H1 (cell line): Measurements from ENCODE around the gene UCMA. TPM values are rescaled to one million over a fixed set of nuclear protein-coding genes. Genes with fewer than 3 reads are reported as not detected.

Experiments
- CTCF ChIA-PET: fragments of 300-600 bp; sonication (Branson Sonifier 250); formaldehyde crosslinking; loops from one replicate; lab custom pipeline; 2021; ENCODE audit not compliant: partially characterized antibody; lab: Charles Lee
- POLR2A ChIA-PET: fragments of 300-600 bp; sonication (Branson Sonifier 250); formaldehyde crosslinking; loops from one replicate; lab custom pipeline; 2021; ENCODE audit warnings: inconsistent platforms; ENCODE audit not compliant: partially characterized antibody; lab: Charles Lee
- DNase-seq, 2 experiments: peaks; one replicate each; pipeline versions ENCODE4 v3.0.0 to v3.0.0-alpha.2; 2010 to 2022; ENCODE audit warnings: low spot score in 2 of 2, low read depth in 1 of 2, mixed read lengths in 1 of 2
- FAIRE-seq: peaks from 2 replicates; lab custom pipeline; 2011; peaks lifted over from hg19 to GRCh38; lab: Jason Lieb, UNC
- H2AFZ ChIP-seq: 2 replicates; pipeline ENCODE4 v1.8.1; 2012; ENCODE audit warnings: low read length, inconsistent platforms
- H2AK5ac ChIP-seq: 2 replicates; pipeline ENCODE4 v1.6.1; 2013; ENCODE audit warnings: low read depth, low read length
- H2BK120ac ChIP-seq: replicated peaks from 2 replicates; pipeline ENCODE3; 2013; ENCODE audit warnings: low read depth, low read length, inconsistent platforms
- H2BK12ac ChIP-seq: 2 replicates; pipeline ENCODE4 v1.6.1; 2013; ENCODE audit warnings: low read depth, low read length
- H2BK15ac ChIP-seq: 2 replicates; pipeline ENCODE4 v1.6.1; 2013; ENCODE audit warnings: low read length
- H2BK20ac ChIP-seq: 2 replicates; pipeline ENCODE4 v1.6.1; 2013; ENCODE audit warnings: low read length
- H2BK5ac ChIP-seq: 2 replicates; pipeline ENCODE4 v1.6.1; 2013; ENCODE audit warnings: low read depth, low read length
- H3K14ac ChIP-seq: 2 replicates; pipeline ENCODE4 v1.6.1; 2013; ENCODE audit warnings: inconsistent platforms; ENCODE audit not compliant: insufficient read length
- H3K18ac ChIP-seq: 2 replicates; pipeline ENCODE4 v1.6.1; 2013; ENCODE audit warnings: low read length; ENCODE audit errors: extremely low read depth
- H3K23ac ChIP-seq: 2 replicates; pipeline ENCODE4 v1.6.1; 2013; ENCODE audit warnings: inconsistent platforms; ENCODE audit not compliant: insufficient read length
- H3K23me2 ChIP-seq: 2 replicates; pipeline ENCODE4 v1.6.1; 2013; ENCODE audit warnings: low read depth, low read length
- H3K27ac ChIP-seq: 2 replicates; pipeline ENCODE4 v1.6.1; 2011; ENCODE audit warnings: low read depth, low read length, inconsistent platforms
- H3K27me3 ChIP-seq, 4 experiments: replicated peaks in 1 of 4; 1 replicate in 1 of 4; 2 replicates in 3 of 4; pipeline versions ENCODE4 v1.6.1 to v1.8.1; 2011 to 2013; ENCODE audit warnings: low read length in 3 of 4, mild to moderate bottlenecking in 3 of 4, inconsistent platforms in 2 of 4, mixed read lengths in 2 of 4, moderate library complexity in 1 of 4; ENCODE audit not compliant: control insufficient read depth in 3 of 4, insufficient read depth in 3 of 4; ENCODE audit errors: extremely low read depth in 1 of 4
- H3K36me3 ChIP-seq, 4 experiments: 2 replicates each; pipeline versions ENCODE4 v1.6.1 to v1.8.1; 2011 to 2013; ENCODE audit warnings: mild to moderate bottlenecking in 4 of 4, low read length in 3 of 4, moderate library complexity in 2 of 4, control low read depth in 1 of 4, inconsistent platforms in 1 of 4; ENCODE audit not compliant: insufficient read depth in 4 of 4, control insufficient read depth in 2 of 4
- H3K4ac ChIP-seq: replicated peaks from 2 replicates; pipeline ENCODE3; 2013; ENCODE audit warnings: low read length, low read depth, mixed read lengths, inconsistent platforms; ENCODE audit not compliant: insufficient read length
- H3K4me1 ChIP-seq, 4 experiments: replicated peaks in 1 of 4; 1 replicate in 1 of 4; 2 replicates in 3 of 4; pipeline versions ENCODE4 v1.6.1 to v1.8.1; 2011 to 2013; ENCODE audit warnings: low read length in 3 of 4, inconsistent platforms in 2 of 4, mixed read lengths in 1 of 4; ENCODE audit not compliant: insufficient read depth in 4 of 4, control insufficient read depth in 3 of 4
- H3K4me2 ChIP-seq, 2 experiments: 2 replicates each; pipeline versions ENCODE4 v1.6.1 to v1.8.1; 2011 to 2013; ENCODE audit warnings: low read depth in 2 of 2, low read length in 2 of 2, control low read depth in 1 of 2, inconsistent platforms in 1 of 2, mild to moderate bottlenecking in 1 of 2; ENCODE audit not compliant: insufficient read depth in 1 of 2
- H3K4me3 ChIP-seq, 4 experiments: fragments of 200-600, 300-600 bp in 1 of 4; sonication (generic), shearing (Covaris generic), sonication (Bioruptor Twin) in 1 of 4; 2 replicates each; pipeline versions ENCODE4 v1.5.1 to v1.8.1; 2011 to 2016; ENCODE audit warnings: low read length in 4 of 4, low read depth in 3 of 4, control low read depth in 2 of 4, inconsistent platforms in 2 of 4, mild to moderate bottlenecking in 2 of 4, mixed read lengths in 1 of 4, moderate library complexity in 1 of 4; ENCODE audit not compliant: insufficient read depth in 2 of 4; ENCODE audit errors: extremely low read depth in 1 of 4
- H3K56ac ChIP-seq: replicated peaks from 2 replicates; pipeline ENCODE3; 2013; ENCODE audit warnings: low read depth, mild to moderate bottlenecking, mixed read lengths, low read length, inconsistent platforms; ENCODE audit not compliant: insufficient read length
- H3K79me1 ChIP-seq: 2 replicates; pipeline ENCODE4 v1.6.1; 2013; ENCODE audit warnings: low read depth, low read length, control low read depth
- H3K79me2 ChIP-seq, 2 experiments: 2 replicates each; pipeline versions ENCODE4 v1.6.1 to v1.8.1; 2012 to 2013; ENCODE audit warnings: low read length in 2 of 2, mild to moderate bottlenecking in 2 of 2, inconsistent platforms in 1 of 2; ENCODE audit not compliant: insufficient read depth in 2 of 2, control insufficient read depth in 1 of 2
- H3K9ac ChIP-seq, 4 experiments: replicated peaks in 1 of 4; 1 replicate in 1 of 4; 2 replicates in 3 of 4; pipeline versions ENCODE4 v1.6.1 to v1.8.1; 2011 to 2013; ENCODE audit warnings: low read depth in 3 of 4, low read length in 3 of 4, control low read depth in 2 of 4, mild to moderate bottlenecking in 2 of 4, moderate library complexity in 2 of 4, inconsistent platforms in 1 of 4; ENCODE audit errors: extremely low read depth in 1 of 4
- H3K9me3 ChIP-seq, 2 experiments: 2 replicates each; pipeline versions ENCODE4 v1.6.1 to v1.8.1; 2012 to 2013; ENCODE audit warnings: mild to moderate bottlenecking in 2 of 2, moderate library complexity in 2 of 2, control low read depth in 1 of 2, inconsistent platforms in 1 of 2, low read depth in 1 of 2, low read length in 1 of 2, mixed read lengths in 1 of 2; ENCODE audit not compliant: insufficient read depth in 2 of 2
- H4K20me1 ChIP-seq, 2 experiments: replicated peaks in 1 of 2; 2 replicates each; pipeline versions ENCODE3 to v1.8.1; 2011 to 2013; ENCODE audit warnings: inconsistent platforms in 2 of 2, low read length in 2 of 2, mild to moderate bottlenecking in 1 of 2; ENCODE audit not compliant: insufficient read depth in 2 of 2, control insufficient read depth in 1 of 2
- H4K5ac ChIP-seq: 2 replicates; pipeline ENCODE4 v1.6.1; 2013; ENCODE audit warnings: low read length, low read depth, mixed read lengths, inconsistent platforms; ENCODE audit not compliant: insufficient read length
- H4K8ac ChIP-seq: 2 replicates; pipeline ENCODE4 v1.8.0; 2013; ENCODE audit warnings: mild to moderate bottlenecking, moderate library complexity, low read length, inconsistent platforms; ENCODE audit not compliant: insufficient read depth; ENCODE audit errors: extremely low read depth
- H4K91ac ChIP-seq: replicated peaks from 2 replicates; pipeline ENCODE3; 2013; ENCODE audit warnings: low read length, mixed read lengths, inconsistent platforms; ENCODE audit not compliant: insufficient read length
- JUND ChIP-seq: IDR thresholded peaks from 2 replicates; pipeline ENCODE4 v1.6.1; 2011; ENCODE audit warnings: mild to moderate bottlenecking, improper control_type of control experiment, low read length
- NRF1 ChIP-seq: IDR thresholded peaks from 2 replicates; pipeline ENCODE4 v1.6.1; 2011; ENCODE audit warnings: mild to moderate bottlenecking, low read depth, low read length, improper control_type of control experiment
- SAP30 ChIP-seq: fragments of 300-600 bp; sonication (generic); IDR thresholded peaks from 2 replicates; pipeline ENCODE4 v1.7.1; 2012; ENCODE audit warnings: low read length, moderate library complexity, mild to moderate bottlenecking, inconsistent platforms; ENCODE audit not compliant: insufficient read depth, insufficient replicate concordance
- WGBS, 2 experiments: shearing (Covaris generic) in 1 of 2; methylation state at CpG; one replicate each; pipeline versions ENCODE4 v1.1.6 to v1.1.7; 2013 to 2015; ENCODE audit warnings: low lambda C conversion rate in 2 of 2, mixed read lengths in 2 of 2, inconsistent platforms in 1 of 2, low coverage in 1 of 2, missing lambda C conversion rate in 1 of 2; ENCODE audit not compliant: insufficient replicate concordance in 2 of 2, insufficient coverage in 1 of 2, insufficient read length in 1 of 2; ENCODE audit errors: extremely low coverage in 1 of 2, missing lambda C conversion rate in 1 of 2; 5-methylcytosine and 5-hydroxymethylcytosine counted together
- polyA plus RNA-seq, 7 experiments: library from polyadenylated mRNA; depleted of rRNA in 3 of 7; stranded (reverse) in 5 of 7; unstranded in 2 of 7; fragments of >200 nt in 5 of 7; fragments of 200-250 nt in 2 of 7; gene quantifications; 1 replicate in 5 of 7; 2 replicates in 1 of 7; 4 replicates in 1 of 7; pipeline versions ENCODE4 v1.2.1 to v1.2.3, GENCODE V29; 2011 to 2013; ENCODE audit warnings: missing spikeins in 2 of 7, mixed read lengths in 2 of 7
- total RNA-seq: library from RNA; stranded (reverse); fragmentation: NEBNext Ultra II Directional; extraction: Animal tissue kit (Norgen Biotek cat#: 25700); gene quantifications from 2 replicates; pipeline ENCODE4 v1.2.1, GENCODE V29; 2021

UCMA gene
- total and polyA plus RNA-seq, 2 of the 8 experiments (the other 6 are each of a cell fraction or from before 2014, with no cell fraction given) = 1.2 to 4.6 TPM

- H4K8ac ChIP-seq = no peak overlapping the region
- no peak overlapping the region for H2BK15ac ChIP-seq
- H2AFZ ChIP-seq = no peak overlapping the region
- H2BK12ac ChIP-seq = no peak overlapping the region
- CTCF ChIA-PET = interaction anchor here (0.9 to 1.0 kb wide), 2 partner anchors 9 to 10 kb away, joined by 3 read pairs; no protein-coding TSS in a partner anchor
- H3K4ac ChIP-seq = no peak overlapping the region
- H2BK120ac ChIP-seq = no peak overlapping the region
- H2BK20ac ChIP-seq = no peak overlapping the region
- no peak overlapping the region for H2AK5ac ChIP-seq
- no peaks in the 10 kb centered on the region for H3K36me3 ChIP-seq
- no peaks in the 10 kb centered on the region for H3K79me2 ChIP-seq
- POLR2A ChIA-PET = interaction anchor here (1.6 kb wide), 1 partner anchor 13 kb away, joined by 3 read pairs; no protein-coding TSS in a partner anchor
- H3K4me2 ChIP-seq = no peak overlapping the region
- H3K4me1 ChIP-seq = no peaks in the 10 kb centered on the region
- no peak overlapping the region; the same call in 1 of the 2 replicates for H3K18ac ChIP-seq
- H4K5ac ChIP-seq = no peak overlapping the region
- WGBS, 2 experiments = 90% methylated on average over 7 of the region's 7 CpGs; no CpG with 5 or more reads in 1 of the 2 experiments
- TF ChIP-seq NRF1 (no peak), JUND (no peak), SAP30 (no peak)
- TF ChIP-seq, all 59 proteins: peak for 0
- Histone ChIP-seq H3K23me2 (no peaks in the 10 kb centered on the region), H3K9ac (no peak overlapping the region), H2BK5ac (no peak overlapping the region), H3K4me3 (no peak overlapping the region), H4K91ac (no peak overlapping the region), H3K79me1 (no peaks in the 10 kb centered on the region), H3K27me3 (no peaks in the 10 kb centered on the region), H3K14ac (no peak overlapping the region), H3K27ac (no peak overlapping the region), H3K23ac (no peak overlapping the region), H3K56ac (no peak overlapping the region), H4K20me1 (no peaks in the 10 kb centered on the region), H3K9me3 (peaks cover 0 to 5% of the 10 kb centered on the region in 2 experiments; a peak in 1 of 4 replicates)
- DNase-seq = no peak
- no peak for FAIRE-seq
These were observed 29.4 kb upstream of the UCMA start for GRCh38 chr10:13263591-13263990.
